WTC11 (cell line): ENCODE measurements around the gene RPS6KA2. TPM values are rescaled to one million over a fixed set of nuclear protein-coding genes. Genes with fewer than 3 reads are reported as not detected.

ENCODE experiments used
- ATAC-seq: fragments of 200-7000 bp; cut with Tn5 transposase; 2 replicates; pipeline ENCODE4 v1.10.0; 2021; ENCODE audit warnings: mild to moderate bottlenecking, moderate library complexity
- CTCF ChIA-PET: fragments of 300-600 bp; sonication (Branson Sonifier 250); formaldehyde crosslinking; loops from one replicate; lab custom pipeline; 2021; ENCODE audit warnings: antibody characterized with exemption; lab: Charles Lee
- POLR2A ChIA-PET: fragments of 350-600 bp; sonication (Branson Sonifier 250); formaldehyde crosslinking; loops from one replicate; lab custom pipeline; 2021; ENCODE audit warnings: antibody characterized with exemption; lab: Charles Lee
- DNase-seq: peaks from one replicate; pipeline ENCODE4 v3.0.0; 2021; ENCODE audit warnings: low spot score
- H3K27ac Mint-ChIP-seq: 2 replicates; pipeline ENCODE4 v1.8.0; 2021; ENCODE audit warnings: mixed read lengths
- H3K27me3 Mint-ChIP-seq: 2 replicates; pipeline ENCODE4 v1.8.0; 2021; ENCODE audit warnings: low read depth, mild to moderate bottlenecking, moderate library complexity, mixed read lengths
- H3K36me3 Mint-ChIP-seq: 2 replicates; pipeline ENCODE4 v1.8.0; 2021; ENCODE audit warnings: mixed read lengths
- H3K4me1 Mint-ChIP-seq: 2 replicates; pipeline ENCODE4 v1.8.0; 2022; ENCODE audit warnings: mixed read lengths
- H3K4me3 Mint-ChIP-seq: 2 replicates; pipeline ENCODE4 v1.8.0; 2021; ENCODE audit warnings: mild to moderate bottlenecking, moderate library complexity, mixed read lengths
- H3K9me3 Mint-ChIP-seq: 2 replicates; pipeline ENCODE4 v1.8.0; 2021; ENCODE audit warnings: mixed read lengths
- ATF1 ChIP-seq: sonication (generic); formaldehyde crosslinking; IDR thresholded peaks from 2 replicates; pipeline ENCODE4 v1.8.1; 2023; ENCODE audit warnings: mild to moderate bottlenecking, moderate library complexity, missing genetic modification reagents
- CDX4 ChIP-seq: fragments of 250-450 bp; sonication (Bioruptor Pico); IDR thresholded peaks from 2 replicates; pipeline ENCODE4 v1.9.0; 2021; ENCODE audit warnings: moderate library complexity, mild to moderate bottlenecking, inconsistent platforms, borderline replicate concordance
- CREM ChIP-seq: sonication (generic); formaldehyde crosslinking; IDR thresholded peaks from 2 replicates; pipeline ENCODE4 v1.8.1; 2022; ENCODE audit warnings: mild to moderate bottlenecking, missing genetic modification reagents, moderate library complexity
- E2F5 ChIP-seq: sonication (generic); formaldehyde crosslinking; IDR thresholded peaks from 2 replicates; pipeline ENCODE4 v1.8.1; 2022; ENCODE audit warnings: mild to moderate bottlenecking, moderate library complexity, missing genetic modification reagents
- EMX1 ChIP-seq: fragments of 250-450 bp; sonication (Bioruptor Pico); IDR thresholded peaks from 2 replicates; pipeline ENCODE4 v1.8.0; 2021; ENCODE audit warnings: mild to moderate bottlenecking
- ESRRA ChIP-seq: sonication (generic); formaldehyde crosslinking; IDR thresholded peaks from 2 replicates; pipeline ENCODE4 v1.8.1; 2022; ENCODE audit warnings: mild to moderate bottlenecking, missing genetic modification reagents, borderline replicate concordance
- GABPB1 ChIP-seq: sonication (generic); formaldehyde crosslinking; IDR thresholded peaks from 2 replicates; pipeline ENCODE4 v1.8.1; 2023; ENCODE audit warnings: mild to moderate bottlenecking, missing genetic modification reagents
- GTF2I ChIP-seq: fragments of 250-450 bp; sonication (Bioruptor Pico); conservative IDR thresholded peaks from 2 replicates; pipeline ENCODE4 v1.4.0; 2021; ENCODE audit warnings: mild to moderate bottlenecking
- HMGA2 ChIP-seq: fragments of 250-450 bp; sonication (Bioruptor Pico); IDR thresholded peaks from 2 replicates; pipeline ENCODE4 v1.4.0; 2021; ENCODE audit warnings: mild to moderate bottlenecking, moderate library complexity
- JAZF1 ChIP-seq: fragments of 250-450 bp; sonication (Bioruptor Pico); IDR thresholded peaks from 2 replicates; pipeline ENCODE4 v1.9.0; 2021; ENCODE audit warnings: moderate library complexity, mild to moderate bottlenecking, inconsistent platforms
- KAT7 ChIP-seq: sonication (generic); formaldehyde crosslinking; IDR thresholded peaks from 2 replicates; pipeline ENCODE4 v1.8.1; 2023; ENCODE audit warnings: missing genetic modification reagents, mild to moderate bottlenecking, borderline replicate concordance
- MLX ChIP-seq: sonication (generic); formaldehyde crosslinking; IDR thresholded peaks from 2 replicates; pipeline ENCODE4 v1.8.1; 2023; ENCODE audit warnings: mild to moderate bottlenecking, missing genetic modification reagents, moderate library complexity
- PREB ChIP-seq: sonication (generic); formaldehyde crosslinking; IDR thresholded peaks from 2 replicates; pipeline ENCODE4 v1.8.1; 2022; ENCODE audit warnings: mild to moderate bottlenecking, missing genetic modification reagents, moderate library complexity, borderline replicate concordance
- RELA ChIP-seq: sonication (generic); formaldehyde crosslinking; IDR thresholded peaks from 2 replicates; pipeline ENCODE4 v1.8.1; 2022; ENCODE audit warnings: missing genetic modification reagents, mild to moderate bottlenecking, borderline replicate concordance
- SP1 ChIP-seq: sonication (generic); formaldehyde crosslinking; conservative IDR thresholded peaks from 2 replicates; pipeline ENCODE4 v1.8.1; 2022; ENCODE audit warnings: missing genetic modification reagents
- TEAD1 ChIP-seq: sonication (generic); formaldehyde crosslinking; IDR thresholded peaks from 2 replicates; pipeline ENCODE4 v1.8.0; 2022; ENCODE audit warnings: mild to moderate bottlenecking, missing genetic modification reagents
- TEAD4 ChIP-seq: sonication (generic); formaldehyde crosslinking; IDR thresholded peaks from 2 replicates; pipeline ENCODE4 v1.8.0; 2022; ENCODE audit warnings: mild to moderate bottlenecking, missing genetic modification reagents
- ZNF121 ChIP-seq: sonication (generic); formaldehyde crosslinking; IDR thresholded peaks from 2 replicates; pipeline ENCODE4 v1.8.0; 2023; ENCODE audit warnings: missing genetic modification reagents
- ZNF138 ChIP-seq: sonication (generic); formaldehyde crosslinking; conservative IDR thresholded peaks from 2 replicates; pipeline ENCODE4 v1.8.1; 2022; ENCODE audit warnings: mild to moderate bottlenecking, moderate library complexity, missing genetic modification reagents
- ZNF416 ChIP-seq: fragments of 250-450 bp; sonication (Bioruptor Pico); IDR thresholded peaks from 2 replicates; pipeline ENCODE4 v1.9.0; 2021; ENCODE audit warnings: mild to moderate bottlenecking, inconsistent platforms
- ZNF423 ChIP-seq: fragments of 250-450 bp; sonication (Bioruptor Pico); IDR thresholded peaks from 2 replicates; pipeline ENCODE4 v2.1.2; 2022; ENCODE audit warnings: mild to moderate bottlenecking, moderate library complexity
- ZNF512 ChIP-seq: sonication (generic); formaldehyde crosslinking; IDR thresholded peaks from 2 replicates; pipeline ENCODE4 v1.8.1; 2022; ENCODE audit warnings: missing genetic modification reagents, borderline replicate concordance
- ZSCAN18 ChIP-seq: fragments of 250-450 bp; sonication (Bioruptor Pico); IDR thresholded peaks from 2 replicates; pipeline ENCODE4 v2.1.2; 2022; ENCODE audit warnings: mild to moderate bottlenecking, moderate library complexity
- total RNA-seq: library from RNA; stranded (reverse); gene quantifications from 3 replicates; pipeline ENCODE4 v1.2.3, GENCODE V29; 2021
- TF ChIP-seq, protein P1 (sequence below): sonication (generic); formaldehyde crosslinking; IDR thresholded peaks from 2 replicates; pipeline ENCODE4 v1.8.0; 2022; ENCODE audit warnings: mild to moderate bottlenecking, missing genetic modification reagents
- TF ChIP-seq, protein P2 (sequence below): sonication (generic); formaldehyde crosslinking; IDR thresholded peaks from 2 replicates; pipeline ENCODE4 v1.8.1; 2023; ENCODE audit warnings: mild to moderate bottlenecking, missing genetic modification reagents

The RPS6KA2 gene
- total RNA-seq, 1 experiment from 2014 or later = 24.2 TPM

DNA sequence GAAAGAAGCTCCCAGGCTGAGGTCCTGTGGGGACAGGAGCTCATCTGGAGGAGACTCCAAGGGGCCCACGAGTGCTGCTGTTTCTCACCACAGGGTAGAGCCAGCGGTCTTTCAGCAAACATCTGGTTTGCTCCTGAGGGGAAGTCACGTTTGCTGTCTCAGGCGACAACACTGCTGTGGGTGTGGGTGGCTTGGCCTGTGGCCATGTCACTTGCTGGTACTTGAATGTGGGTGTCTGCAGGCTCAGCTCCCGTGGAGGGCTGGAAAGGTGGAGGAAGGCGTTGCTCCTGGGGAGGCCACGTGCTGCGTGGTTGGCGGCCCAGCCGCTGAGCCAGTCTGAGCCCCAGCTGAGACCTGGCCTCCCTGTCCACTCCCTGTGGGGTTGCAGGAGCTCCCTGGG, 191.5 kb downstream of the RPS6KA2 start:
- POLR2A ChIA-PET = no interaction called here
- TF ChIP-seq, protein P1, sequence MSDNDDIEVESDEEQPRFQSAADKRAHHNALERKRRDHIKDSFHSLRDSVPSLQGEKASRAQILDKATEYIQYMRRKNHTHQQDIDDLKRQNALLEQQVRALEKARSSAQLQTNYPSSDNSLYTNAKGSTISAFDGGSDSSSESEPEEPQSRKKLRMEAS (CRISPR knock-in tag) = no peak
- TF ChIP-seq ZNF121 (no peak), SP1 (CRISPR knock-in tag) (no peak), TEAD1 (CRISPR knock-in tag) (no peak)
- CTCF ChIA-PET = interaction anchor here (0.7 to 1.4 kb wide), 2 partner anchors 280 to 445 kb away, joined by 3 read pairs; no protein-coding TSS in a partner anchor

DNA sequence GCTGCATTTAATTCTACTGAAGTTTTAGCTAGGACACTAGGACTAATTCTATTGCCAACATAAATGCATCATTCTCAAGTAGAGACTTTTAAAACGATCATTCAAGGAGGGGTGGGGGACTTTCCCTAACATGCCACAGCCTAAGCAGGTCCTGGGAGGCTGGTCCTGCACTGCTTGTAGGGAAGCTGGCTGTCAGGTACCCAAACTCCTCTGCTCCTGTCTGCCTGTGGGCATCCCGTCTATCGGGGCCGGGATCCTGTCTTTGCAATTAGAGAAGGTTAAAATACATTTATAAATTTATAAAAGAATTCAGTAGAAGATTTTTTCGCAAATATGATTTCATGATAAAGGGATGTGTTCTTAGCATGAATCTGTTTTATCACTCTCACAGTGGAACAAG, 192.7 kb downstream of the RPS6KA2 start:
- Mint-ChIP-seq H3K27me3 (no peaks in the 10 kb centered on the region), H3K27ac (no peak overlapping the region), H3K4me3 (no peak overlapping the region), H3K4me1 (no peaks in the 10 kb centered on the region), H3K9me3 (no peaks in the 10 kb centered on the region), H3K36me3 (peaks cover 24% of the 10 kb centered on the region)
- ChIA-PET POLR2A (no interaction called here), CTCF (interaction anchor here (1.4 kb wide), 1 partner anchor 281 kb away, joined by 3 read pairs; no protein-coding TSS in a partner anchor)
- ATAC-seq (no peak), DNase-seq (no peak)
- TF ChIP-seq MLX (CRISPR knock-in tag) (no peak), RELA (CRISPR knock-in tag) (no peak), ATF1 (no peak), EMX1 (CRISPR knock-in tag) (no peak), ZSCAN18 (no peak), CREM (CRISPR knock-in tag) (no peak), ZNF423 (CRISPR knock-in tag) (no peak), PREB (CRISPR knock-in tag) (no peak), CDX4 (CRISPR knock-in tag) (no peak)

More for the DNA sequence above, 191.5 kb downstream of the RPS6KA2 start:
- Mint-ChIP-seq H3K9me3 (no peaks in the 10 kb centered on the region), H3K4me3 (no peak overlapping the region), H3K4me1 (no peaks in the 10 kb centered on the region), H3K36me3 (peaks cover 13% of the 10 kb centered on the region), H3K27me3 (no peaks in the 10 kb centered on the region), H3K27ac (no peak overlapping the region)
- ATAC-seq = no peak
- DNase-seq = no peak

DNA sequence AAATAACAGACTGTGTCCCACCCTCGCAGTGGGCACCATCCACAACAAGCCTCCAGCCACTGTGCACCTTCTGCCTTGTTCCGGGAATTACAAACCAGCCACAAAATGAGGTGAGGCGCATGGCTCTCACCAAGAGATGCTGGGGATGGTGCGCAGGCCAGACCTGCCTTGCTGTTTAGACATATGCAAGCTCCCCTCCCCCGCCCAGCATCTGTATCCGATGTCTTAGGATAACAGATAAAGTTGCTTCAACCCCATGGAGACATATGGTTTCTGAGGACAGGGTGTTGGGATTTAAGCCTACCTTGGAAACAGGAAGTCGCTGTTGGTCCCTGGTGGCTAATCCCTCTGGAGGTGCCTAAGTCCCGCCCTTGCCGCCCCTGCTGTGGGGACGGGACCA, 194.0 kb downstream of the RPS6KA2 start:
- H3K27me3 Mint-ChIP-seq = no peaks in the 10 kb centered on the region
- POLR2A ChIA-PET = interaction anchor here (0.6 kb wide), 1 partner anchor 140 kb away, joined by 3 read pairs; no protein-coding TSS in a partner anchor
- no peak overlapping the region for H3K27ac Mint-ChIP-seq
- peaks cover 31% of the 10 kb centered on the region for H3K36me3 Mint-ChIP-seq
- H3K4me1 Mint-ChIP-seq = no peaks in the 10 kb centered on the region
- H3K4me3 Mint-ChIP-seq = no peak overlapping the region
- DNase-seq = no peak
- CTCF ChIA-PET = no interaction called here
- H3K9me3 Mint-ChIP-seq = peaks cover 6% of the 10 kb centered on the region
- ATAC-seq = peak; percentile 33; the same call in 1 of the 2 replicates
- TF ChIP-seq HMGA2 (CRISPR knock-in tag) = no peak
- no peak for TF ChIP-seq ZNF512
- no peak for TF ChIP-seq GTF2I (CRISPR knock-in tag)
- TF ChIP-seq E2F5 (CRISPR knock-in tag) = no peak
- no peak for TF ChIP-seq ESRRA (CRISPR knock-in tag)
- TF ChIP-seq GABPB1 (CRISPR knock-in tag) = no peak
- TF ChIP-seq TEAD4 (CRISPR knock-in tag) = no peak
- no peak for TF ChIP-seq KAT7 (CRISPR knock-in tag)
- TF ChIP-seq JAZF1 = no peak
- TF ChIP-seq, protein P2, sequence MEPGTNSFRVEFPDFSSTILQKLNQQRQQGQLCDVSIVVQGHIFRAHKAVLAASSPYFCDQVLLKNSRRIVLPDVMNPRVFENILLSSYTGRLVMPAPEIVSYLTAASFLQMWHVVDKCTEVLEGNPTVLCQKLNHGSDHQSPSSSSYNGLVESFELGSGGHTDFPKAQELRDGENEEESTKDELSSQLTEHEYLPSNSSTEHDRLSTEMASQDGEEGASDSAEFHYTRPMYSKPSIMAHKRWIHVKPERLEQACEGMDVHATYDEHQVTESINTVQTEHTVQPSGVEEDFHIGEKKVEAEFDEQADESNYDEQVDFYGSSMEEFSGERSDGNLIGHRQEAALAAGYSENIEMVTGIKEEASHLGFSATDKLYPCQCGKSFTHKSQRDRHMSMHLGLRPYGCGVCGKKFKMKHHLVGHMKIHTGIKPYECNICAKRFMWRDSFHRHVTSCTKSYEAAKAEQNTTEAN (CRISPR knock-in tag) = no peak
- no peak for TF ChIP-seq ZNF416 (CRISPR knock-in tag)
- no peak for TF ChIP-seq ZNF138
